Fibroblast of skin of left biceps (primary cell): Measurements from ENCODE around the gene SLMAP.

Experiments used
- DNase-seq, 2 experiments: peaks; one replicate each; pipeline ENCODE4 v3.0.0-alpha.2; 2013; ENCODE audit warnings: low read depth in 2 of 2

SLMAP gene

DNA sequence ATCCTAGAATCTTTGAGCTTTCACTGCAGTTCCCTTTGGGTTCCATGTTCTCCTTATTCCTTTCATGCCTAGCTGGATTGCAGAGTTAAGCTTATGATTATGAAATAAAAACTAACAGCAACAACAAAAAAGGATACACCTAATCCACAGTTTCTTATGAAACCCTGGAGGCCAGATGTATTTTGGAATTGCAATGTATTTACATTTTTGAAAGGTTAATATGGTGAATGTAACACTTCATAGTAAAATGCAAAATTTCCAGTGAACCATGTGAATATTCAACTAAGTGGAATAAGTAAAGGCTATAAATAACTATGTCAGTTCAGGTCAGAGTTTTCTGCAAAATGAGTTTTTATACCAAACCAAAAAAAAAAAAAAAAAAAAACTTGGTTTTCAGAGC is 186.3 kb downstream of the SLMAP start:
- DNase-seq = no peak

DNA sequence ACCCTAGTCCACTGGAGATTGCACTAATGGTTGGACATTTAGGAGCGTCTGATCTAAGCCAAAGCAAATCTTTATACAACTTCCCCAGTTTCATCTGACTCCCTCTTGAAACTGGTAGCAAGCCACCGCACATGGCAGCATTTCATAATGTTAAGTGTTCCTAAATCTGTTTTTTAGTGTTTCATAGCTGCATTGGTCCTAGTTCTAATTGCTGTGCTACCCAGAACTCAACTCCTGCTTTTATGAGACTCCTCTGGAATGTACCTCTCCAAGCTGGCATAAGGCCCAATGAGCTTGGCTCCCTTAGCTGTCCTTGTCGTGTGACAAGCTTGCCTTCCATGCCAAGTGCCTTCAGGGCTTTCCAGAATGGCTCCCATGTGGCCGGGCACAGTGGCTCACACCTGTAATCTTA is 186.8 kb downstream of the SLMAP start:
- no peak for DNase-seq

DNA sequence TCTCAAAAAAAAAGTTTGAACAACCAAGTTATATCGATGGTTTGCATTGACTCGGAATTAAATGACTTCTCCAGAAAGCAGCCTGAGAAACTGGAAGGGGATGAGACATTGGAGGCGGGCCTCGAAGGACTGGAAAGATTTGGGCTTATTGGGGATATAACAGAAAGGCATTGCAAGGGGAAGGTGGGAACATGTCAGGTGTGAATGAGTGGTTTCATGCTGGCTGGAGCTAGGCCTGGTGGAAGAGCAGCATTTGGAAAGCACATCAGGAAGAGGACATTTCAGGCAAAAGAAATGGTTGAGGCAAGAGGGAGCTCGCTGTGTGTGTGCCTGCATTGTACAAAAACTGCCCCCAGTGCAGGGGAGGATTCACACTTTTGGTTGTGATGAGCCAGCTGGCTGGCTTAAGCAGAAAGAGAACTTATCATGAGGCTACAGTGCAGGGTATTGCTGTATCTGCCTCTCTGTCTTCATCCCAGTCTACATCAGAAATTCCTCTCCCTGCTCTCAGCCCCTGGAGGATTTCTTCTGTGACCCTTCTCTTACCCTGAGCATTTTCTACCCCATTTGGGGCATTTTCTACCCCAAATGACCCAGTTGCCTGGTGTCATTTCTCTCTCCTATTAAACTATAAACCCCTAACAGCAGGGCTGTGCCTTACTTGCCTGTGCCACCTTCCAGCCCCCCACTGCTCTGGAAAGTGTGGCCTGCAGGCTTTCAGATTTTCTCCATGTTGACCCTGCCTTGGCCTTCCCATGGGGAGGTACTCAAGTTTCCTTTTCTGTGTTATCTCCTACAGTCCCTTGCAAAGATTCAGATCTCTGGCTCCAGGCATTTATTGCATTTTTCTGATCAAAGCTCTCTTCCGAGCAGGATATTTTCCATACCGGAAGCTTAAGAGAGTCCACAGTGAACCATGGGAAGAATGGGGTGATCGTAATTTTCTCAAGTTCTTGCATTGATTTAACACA is 187.7 kb downstream of the SLMAP start:
- DNase-seq = no peak

DNA sequence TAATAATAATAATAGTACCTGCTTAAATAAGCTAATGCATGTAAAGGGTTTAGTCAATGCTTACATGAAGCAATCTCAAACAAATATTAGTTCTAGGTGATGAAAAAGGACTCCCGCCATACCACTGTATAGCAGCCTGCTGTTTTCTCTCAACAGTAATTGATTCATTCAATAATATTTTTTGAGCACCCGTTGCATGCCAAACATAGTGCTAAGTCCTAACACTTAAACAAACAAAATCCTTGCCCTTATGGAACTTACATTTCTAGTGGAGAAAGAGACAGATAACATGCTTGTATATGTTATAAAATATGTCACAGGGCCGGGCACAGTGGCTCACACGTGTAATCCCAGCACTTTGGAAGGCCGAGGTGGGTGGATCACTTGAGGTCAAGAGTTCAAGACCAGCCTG is 190.9 kb downstream of the SLMAP start:
- DNase-seq = no peak

DNA sequence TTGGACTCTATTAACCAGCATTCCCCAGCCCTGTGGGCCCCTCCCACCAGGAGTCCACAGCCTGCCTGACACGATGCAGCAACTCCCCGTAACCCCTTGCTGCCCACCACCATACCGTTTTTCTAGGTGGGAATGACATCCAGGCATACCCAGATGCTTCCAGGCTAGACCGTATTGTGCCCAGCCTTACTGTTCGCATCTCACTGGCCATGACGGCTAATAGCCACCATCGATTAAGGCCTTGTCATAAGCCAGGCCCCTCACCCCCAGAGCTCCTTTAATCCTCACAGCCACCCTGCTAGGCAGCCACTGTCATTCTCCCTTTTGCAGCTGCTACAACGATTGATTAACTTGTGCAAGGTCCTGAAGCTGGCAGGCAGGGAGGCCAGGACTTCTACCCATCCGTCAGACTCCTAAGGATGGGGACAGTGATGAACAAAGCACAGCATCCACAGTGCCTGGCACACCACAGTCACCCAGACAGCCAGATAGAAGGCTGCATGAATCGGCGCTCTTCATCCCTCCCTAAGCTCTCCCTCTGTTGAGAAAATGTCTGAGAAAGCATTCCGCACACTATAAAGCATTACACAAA is 192.1 kb downstream of the SLMAP start:
- no peak for DNase-seq

DNA sequence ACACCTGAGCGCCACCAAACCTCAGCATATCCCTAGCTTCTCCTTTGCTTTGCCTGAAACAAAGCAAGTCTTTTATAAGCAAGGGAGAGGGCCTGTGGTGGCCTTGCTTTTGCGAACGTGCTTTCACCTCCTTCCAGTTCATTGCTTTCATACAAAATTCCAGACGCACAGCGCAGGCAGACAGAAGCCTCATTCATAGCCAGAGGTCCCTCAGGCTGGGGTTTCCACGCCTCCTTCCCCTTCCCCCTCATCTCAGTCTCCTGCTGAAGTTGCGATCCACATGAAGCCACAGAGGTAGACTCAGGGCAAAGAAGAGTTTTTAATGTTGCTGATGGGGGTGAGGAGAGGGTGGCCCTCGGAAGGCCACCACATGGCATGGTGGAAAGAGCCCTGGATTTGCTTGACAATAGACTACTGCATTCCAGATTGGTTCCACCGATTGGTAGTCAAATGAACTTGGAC is 192.7 kb downstream of the SLMAP start:
- no peak for DNase-seq

DNA sequence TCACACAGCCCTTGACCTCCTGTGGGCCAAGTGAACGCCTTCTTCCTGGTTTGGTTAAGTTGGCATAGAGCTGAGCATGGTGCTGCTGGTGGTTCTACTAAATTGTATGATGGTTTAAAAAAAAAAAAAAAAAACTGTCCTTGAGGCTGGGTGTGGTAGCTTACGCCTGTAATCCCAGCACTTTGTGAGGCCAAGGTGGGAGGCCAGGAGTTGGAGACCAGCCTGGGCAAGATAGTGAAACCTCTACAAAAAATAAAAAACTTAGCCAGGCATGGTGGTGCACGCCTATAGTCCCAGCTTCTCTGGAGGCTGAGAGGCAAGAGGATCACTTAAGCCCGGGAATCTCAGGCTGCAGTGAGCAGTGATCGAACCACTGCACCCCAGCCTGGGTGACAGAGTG is 193.2 kb downstream of the SLMAP start:
- no peak for DNase-seq

DNA sequence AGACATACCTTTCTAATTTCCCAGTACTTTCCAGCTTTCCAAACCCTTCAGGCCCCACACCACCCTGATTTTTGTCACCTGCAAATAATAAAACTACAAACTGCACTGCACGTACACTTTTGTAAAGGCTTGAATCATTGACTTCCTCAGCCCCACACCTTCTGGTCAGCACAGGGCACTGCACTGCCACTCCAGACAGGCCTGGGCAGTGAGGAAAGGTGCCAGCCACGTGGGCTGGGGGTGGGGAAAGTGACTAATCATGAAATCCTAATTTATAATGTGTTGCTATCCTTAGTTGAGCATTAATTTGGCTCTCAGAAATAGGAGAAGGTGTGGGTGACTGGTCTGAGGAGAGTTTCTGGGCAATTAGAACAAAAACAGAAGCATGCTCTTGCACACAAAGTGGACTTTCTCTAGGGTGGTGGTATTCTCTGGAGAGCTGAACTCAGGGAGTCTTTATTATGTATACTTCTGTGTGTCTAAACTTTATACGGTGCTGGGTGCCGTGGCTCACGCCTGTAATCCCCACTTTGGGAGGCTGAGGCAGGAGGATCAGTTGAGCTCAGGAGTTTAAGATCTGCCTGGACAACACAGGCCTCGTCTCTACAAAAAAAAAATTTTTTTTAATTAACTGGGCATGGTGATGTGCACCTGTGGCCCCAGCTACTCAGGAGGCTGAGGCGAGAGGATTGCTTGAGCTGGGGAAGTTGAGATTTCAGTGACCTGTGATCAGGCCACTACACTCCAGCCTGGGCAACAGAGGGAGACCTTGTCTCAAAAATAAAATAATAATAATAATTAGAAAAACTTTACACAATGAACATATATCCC is 193.9 kb downstream of the SLMAP start:
- no peak for DNase-seq

DNA sequence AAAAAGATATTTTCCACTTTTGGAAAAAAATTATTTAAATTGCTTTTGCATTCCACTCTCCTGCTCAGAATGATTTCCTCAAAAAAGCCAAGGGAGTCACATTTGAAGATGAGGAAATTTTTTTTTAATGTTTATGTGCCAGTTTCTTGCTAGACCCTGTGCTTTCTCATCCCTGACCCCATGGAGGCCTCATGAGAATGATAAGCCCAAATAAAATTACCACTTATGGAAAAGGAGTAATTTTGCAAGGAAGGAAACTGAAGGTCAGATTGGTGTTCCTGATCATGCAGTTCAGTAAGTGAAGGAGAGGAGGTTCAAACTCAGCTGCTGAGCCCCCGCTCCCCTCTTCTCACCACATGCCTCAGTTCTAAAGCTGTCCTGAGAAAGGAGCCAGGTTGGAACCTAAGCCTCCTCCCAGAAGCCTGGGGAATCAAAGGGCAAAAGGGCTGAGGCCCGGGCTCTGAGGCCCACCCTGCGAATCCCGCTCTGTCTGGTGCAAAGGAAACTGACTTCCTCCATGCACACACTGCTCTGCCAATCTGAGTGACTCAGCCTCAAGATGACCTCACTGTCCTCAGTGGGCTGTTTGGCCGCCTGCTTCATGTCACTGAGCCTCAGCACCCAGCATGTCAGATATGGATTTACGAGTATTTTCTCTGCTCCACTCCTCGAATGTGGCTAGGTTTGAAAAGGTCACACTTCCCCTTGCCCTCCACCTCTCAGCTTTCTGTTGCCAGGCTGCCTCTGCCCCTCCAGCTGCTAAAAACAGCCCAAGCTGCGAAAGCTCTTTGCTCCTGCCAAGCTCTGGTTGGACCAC is 195.2 kb downstream of the SLMAP start:
- no peak for DNase-seq

DNA sequence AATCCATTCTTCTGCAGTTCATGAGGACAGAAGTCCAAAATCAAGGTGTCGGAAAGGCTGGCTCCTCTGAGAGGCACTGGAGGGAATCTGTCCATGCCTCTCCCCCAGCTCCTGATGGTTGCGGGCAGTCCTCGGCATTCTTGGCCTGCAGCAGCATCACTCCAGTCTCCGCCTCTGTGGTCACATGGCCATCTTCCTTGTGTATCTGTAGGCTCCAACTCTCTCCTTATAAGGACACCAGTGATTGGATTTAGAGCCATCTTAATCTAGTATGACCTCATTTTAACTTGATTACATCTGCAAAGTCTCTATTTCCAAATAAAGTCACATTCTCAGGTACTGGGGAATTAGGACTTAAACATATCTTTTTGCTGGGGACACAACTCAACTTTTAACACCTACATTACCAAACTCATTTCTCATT is 196.1 kb downstream of the SLMAP start:
- peak; percentile 66 to 78 for DNase-seq

DNA sequence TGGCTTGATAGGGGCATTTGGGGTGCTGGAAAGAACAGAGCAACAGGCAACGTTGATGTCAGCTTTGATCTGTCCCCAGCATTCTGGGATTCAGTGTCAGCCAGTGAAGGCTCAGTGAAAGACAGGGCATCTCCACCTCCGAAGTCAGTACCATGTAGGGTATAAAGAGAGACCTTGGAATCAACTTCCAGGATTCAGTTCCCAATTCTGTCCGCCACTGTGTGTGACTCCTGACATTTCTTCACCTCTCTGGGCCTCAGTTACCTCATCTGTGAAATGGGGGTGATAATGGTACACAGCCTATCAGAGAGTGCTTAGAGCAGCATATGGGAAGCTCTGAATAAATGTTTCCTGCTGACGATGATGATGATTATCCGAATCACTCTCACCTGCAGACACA is 196.5 kb downstream of the SLMAP start:
- DNase-seq = no peak

DNA sequence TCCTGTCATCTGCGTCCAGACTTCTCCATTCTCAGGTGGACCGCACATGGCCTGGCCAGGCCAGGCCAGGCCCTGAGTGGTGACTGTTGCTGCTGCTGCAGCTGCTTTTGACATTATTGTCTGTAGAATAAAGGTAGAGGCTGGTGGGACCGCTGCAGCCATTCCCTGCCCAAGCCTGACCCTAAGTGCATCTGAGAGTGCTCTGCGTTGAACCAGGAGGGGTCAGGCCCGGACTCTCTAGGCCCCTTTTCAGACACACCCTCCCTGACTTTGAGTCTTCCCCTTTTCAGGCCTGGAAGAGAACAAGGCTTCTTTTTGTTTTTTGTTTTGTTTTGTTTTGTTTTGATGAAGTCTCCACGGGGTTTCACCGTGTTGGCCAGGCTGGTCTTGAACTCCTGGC is 197.5 kb downstream of the SLMAP start:
- no peak for DNase-seq

DNA sequence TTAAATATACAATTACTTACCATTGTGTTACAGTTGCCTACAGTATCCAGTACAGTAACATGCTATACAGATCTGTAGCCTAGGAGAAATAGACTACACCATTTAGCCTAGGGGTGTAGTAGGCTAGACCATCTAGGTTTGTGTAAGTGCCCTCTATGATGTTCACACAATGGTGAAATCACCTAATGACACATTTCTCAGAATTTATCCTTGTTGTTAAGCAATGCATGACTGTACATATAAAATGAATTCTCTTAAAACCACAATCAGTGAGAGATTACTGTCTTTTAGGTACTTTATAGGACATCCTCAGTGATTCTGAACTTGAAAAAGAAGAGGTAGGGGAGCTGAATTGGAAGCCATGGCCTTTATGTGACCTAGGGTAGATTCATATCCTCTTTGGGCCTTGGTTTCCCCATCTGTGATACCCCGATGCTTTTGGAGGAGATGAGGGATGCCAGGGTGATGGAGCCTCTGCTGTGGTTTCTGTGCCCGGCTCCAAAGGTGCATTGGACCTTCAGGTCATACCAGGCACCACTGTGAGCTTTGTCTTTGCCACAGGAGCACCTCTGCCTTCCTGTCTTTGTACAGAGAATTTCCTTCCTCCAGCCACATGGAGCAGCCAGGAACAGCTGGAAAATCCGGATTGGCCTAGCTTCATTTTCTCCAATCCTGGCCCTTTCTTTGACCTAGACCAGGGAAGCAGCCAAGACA is 200.2 kb downstream of the SLMAP start:
- peak; percentile 74 to 85 for DNase-seq

DNA sequence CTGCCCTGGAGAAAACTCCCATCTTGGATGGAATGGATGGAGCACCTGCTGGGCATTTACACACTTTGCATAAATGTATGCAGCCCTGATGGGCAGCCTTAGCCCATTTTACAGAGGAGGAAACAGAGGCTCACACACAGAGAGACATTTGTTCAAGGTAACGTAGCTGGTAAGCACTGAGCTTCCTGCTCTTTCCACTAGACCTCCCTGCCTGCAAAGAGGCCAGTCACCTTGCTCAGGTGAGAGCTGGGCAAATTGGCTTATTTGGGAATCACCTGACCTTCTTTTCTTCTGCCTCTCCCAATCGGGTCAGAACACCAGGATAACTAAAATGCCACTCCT is 200.7 kb downstream of the SLMAP start:
- DNase-seq = no peak

DNA sequence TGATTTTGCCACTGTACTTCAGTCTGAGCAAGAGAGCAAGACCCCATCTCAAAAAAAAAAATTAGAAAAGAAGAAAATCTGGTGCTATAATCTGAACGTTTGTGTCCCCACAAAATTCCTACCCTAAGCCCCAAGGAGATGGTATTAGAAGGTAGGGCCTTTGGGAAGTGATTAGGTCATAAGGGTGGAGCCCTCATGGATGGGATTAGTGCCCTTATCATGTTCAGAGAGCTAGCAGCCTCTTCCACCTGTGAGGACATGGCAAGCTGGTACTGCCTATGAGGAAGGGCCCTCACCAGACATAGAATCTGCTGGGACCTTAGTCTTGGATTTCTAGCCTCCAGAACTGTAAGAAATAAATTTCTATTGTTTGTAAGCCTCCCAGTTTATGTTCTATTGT is 201.7 kb downstream of the SLMAP start:
- no peak for DNase-seq

DNA sequence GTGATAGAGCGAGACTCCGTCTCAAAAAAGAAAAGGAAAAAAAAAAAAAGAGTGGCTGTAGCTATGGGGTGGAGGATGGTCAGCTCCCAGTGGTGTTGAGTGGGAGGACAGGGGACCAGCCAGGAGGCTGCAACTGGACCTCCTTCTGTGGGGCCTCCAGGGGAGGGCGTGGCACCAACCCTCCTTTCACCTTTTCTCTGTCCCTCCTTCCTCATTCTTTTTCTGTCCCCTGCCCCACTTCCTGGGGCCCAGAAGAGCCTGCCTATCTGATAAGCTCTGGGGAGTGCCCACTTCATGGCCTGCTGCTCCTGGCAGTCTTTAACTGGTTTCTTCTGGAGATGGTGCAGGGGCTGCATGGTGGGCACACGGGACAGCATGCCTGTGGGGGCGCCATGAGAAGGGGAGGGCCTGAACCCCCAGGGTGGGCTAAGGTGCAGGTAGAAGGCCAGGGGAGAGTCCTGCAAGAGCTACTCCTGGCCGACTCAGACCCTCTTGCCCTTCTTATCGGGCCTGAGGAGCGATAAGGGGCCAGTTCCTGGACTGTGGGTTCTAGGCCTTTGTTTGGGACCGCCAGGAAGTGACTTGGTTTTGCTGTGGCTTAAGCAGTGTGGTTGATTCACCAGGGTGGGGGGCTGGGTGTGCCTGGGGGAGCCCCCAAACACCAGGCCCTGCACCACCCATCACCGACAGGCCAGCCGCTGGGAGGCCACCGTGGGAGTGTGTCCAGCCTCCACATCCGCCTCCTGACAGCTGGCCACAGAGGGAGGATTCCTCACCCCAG is 202.7 kb downstream of the SLMAP start:
- no peak for DNase-seq

DNA sequence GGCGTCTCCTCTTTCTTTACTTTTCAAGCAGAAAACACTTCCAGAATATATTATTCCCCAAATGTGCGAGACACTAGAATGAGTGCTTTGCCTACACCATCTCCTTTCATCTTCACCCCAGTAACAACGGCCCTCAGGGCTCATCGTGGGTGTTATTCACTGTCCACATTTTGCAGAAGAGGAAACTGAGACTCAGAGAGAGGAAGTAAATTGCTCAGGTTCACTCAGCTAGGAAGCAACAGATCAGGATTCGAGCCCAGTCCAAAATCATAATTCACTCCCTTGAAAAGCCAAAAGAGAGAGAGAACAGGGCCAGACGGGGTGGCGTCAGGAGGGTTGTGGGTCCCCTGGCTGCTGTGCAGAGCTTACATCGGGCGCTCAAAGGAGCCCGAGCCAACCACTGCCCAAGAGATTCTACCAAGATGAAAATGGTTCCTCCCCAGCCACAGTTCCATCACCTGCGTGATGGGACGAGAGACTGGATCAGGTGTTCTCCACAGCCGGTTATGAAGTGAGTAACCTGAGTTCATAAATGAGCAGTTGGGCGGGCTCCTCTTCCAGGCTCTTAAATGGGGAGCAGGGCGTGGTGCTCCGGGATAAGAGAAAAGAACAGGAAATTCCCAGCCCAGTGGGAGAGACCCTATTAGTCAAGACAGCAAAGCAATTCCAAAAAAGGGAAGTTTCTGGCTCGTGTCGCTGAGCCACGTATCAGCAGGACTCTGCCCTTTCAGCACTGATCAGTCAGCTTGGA is 203.5 kb downstream of the SLMAP start:
- no peak for DNase-seq

DNA sequence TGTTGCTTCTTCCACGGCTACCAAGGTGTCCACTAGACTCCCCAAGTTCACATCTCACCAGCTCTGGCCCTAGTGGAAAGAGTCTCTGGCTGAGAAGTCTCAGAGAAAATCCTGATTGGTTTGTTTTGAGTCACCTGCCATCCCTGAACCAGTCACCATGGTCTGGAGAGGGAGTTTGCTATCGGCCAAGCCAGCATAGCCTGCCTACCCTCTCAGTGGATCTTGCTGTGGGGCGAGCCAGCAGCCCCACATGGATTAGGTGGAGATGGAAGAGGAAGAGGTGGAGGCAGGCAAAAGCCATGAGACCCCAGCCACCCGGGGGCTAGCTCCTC is 204.0 kb downstream of the SLMAP start:
- DNase-seq = no peak

DNA sequence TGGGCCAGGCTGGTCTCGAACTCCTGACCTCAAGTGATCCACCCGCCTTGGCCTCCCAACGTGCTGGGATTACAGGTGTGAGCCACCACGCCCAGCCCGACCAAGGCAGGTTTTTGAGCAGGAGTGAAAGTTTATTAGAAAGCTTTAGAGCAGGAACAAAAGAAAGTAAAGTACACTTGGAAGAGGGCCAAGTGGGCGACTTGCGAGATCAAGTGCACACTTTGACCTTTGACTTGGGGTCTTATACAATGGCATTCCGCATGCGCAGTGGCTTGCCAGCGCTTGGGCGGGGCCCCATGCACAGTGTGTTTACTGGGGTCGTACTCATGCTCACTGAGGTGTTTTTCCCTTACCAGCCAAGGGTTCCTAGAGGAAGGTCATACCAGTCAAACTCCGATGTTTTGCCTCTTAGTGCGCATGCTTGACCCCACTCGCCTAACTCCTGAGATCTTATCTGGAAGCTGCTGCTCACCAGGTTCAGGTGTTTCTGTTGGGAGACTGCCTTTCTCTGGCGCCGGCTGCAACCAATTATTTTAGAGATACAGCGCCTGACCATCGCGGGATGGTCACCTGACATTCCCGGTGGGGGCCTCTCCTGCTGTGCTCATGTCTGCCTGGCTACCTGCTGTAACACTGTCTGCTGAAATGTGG is 205.2 kb downstream of the SLMAP start:
- DNase-seq = no peak
